ENCODE data around the gene VAMP1.
"Not testable (repeated sequence)": the region's sequence is repeated elsewhere in the genome, so short reads cannot be mapped to it uniquely, and the experiment has no call there.

The VAMP1 gene

GRCh38 chr12:6470375-6471163, at the start of gene VAMP1:
Gene VAMP1 (minus strand): TSS chr12:6470677. CDS start chr12:6470531, 146 bp downstream.
- peak; percentile 89 to 93 (median 91) for DNase-seq (ENCODE audit: low read depth in 3 of 3, low spot score in 1 of 3)

- no peak for DNase-seq (ENCODE audit: low read depth in 3 of 3, low spot score in 1 of 3)
Measured at GRCh38 chr12:6520186-6520585, 49.7 kb upstream of the VAMP1 start.

- DNase-seq (ENCODE audit: low read depth in 3 of 3, low spot score in 1 of 3): no peak
Measured at GRCh38 chr12:6508087-6508486, 37.6 kb upstream of the VAMP1 start.

GRCh38 chr12:6507102-6507998, 36.9 kb upstream of the VAMP1 start:
- no peak for DNase-seq (ENCODE audit: low read depth in 3 of 3, low spot score in 1 of 3)

- no peak for DNase-seq (ENCODE audit: low read depth in 3 of 3, low spot score in 1 of 3)
Measured at GRCh38 chr12:6500466-6500865, 30.0 kb upstream of the VAMP1 start.

- not testable (repeated sequence) for DNase-seq (ENCODE audit: low read depth in 3 of 3, low spot score in 1 of 3)
Measured at GRCh38 chr12:6497291-6497690, 26.8 kb upstream of the VAMP1 start.

- DNase-seq (ENCODE audit: low read depth in 3 of 3, low spot score in 1 of 3): no peak
Measured at GRCh38 chr12:6494968-6495367, 24.5 kb upstream of the VAMP1 start.

- DNase-seq (ENCODE audit: low read depth in 3 of 3, low spot score in 1 of 3): no peak
Measured at GRCh38 chr12:6494258-6494743, 23.8 kb upstream of the VAMP1 start.

- peak; percentile 82 to 86 (median 85) for DNase-seq (ENCODE audit: low read depth in 3 of 3, low spot score in 1 of 3)
Measured at GRCh38 chr12:6493497-6494257, 23.2 kb upstream of the VAMP1 start, which contains the start of gene NCAPD2. Gene NCAPD2 (plus strand): TSS chr12:6494102. CDS start chr12:6495099, 997 bp downstream.

- DNase-seq (ENCODE audit: low read depth in 3 of 3, low spot score in 1 of 3): peak; percentile 83 to 98 (median 92)
Measured at GRCh38 chr12:6492838-6493496, 22.5 kb upstream of the VAMP1 start, which contains the start of gene MRPL51. Gene MRPL51 (minus strand): TSS chr12:6493262. CDS start chr12:6493136, 126 bp downstream.

GRCh38 chr12:6490673-6491072, 20.2 kb upstream of the VAMP1 start:
- not testable (repeated sequence) for DNase-seq (ENCODE audit: low read depth in 3 of 3, low spot score in 1 of 3)

- no peak for DNase-seq (ENCODE audit: low read depth in 3 of 3, low spot score in 1 of 3)
Measured at GRCh38 chr12:6489449-6489848, 19.0 kb upstream of the VAMP1 start.

GRCh38 chr12:6488240-6488639, 17.8 kb upstream of the VAMP1 start:
- DNase-seq (ENCODE audit: low read depth in 3 of 3, low spot score in 1 of 3): no peak

GRCh38 chr12:6478416-6478815, 7.9 kb upstream of the VAMP1 start:
- no peak for DNase-seq (ENCODE audit: low read depth in 3 of 3, low spot score in 1 of 3)

- not testable (repeated sequence) for DNase-seq (ENCODE audit: low read depth in 3 of 3, low spot score in 1 of 3)
Measured at GRCh38 chr12:6477601-6478377, 7.3 kb upstream of the VAMP1 start.

- DNase-seq (ENCODE audit: low read depth in 3 of 3, low spot score in 1 of 3): no peak
Measured at GRCh38 chr12:6476489-6476888, 6.0 kb upstream of the VAMP1 start.

- not testable (repeated sequence) for DNase-seq (ENCODE audit: low read depth in 3 of 3, low spot score in 1 of 3)
Measured at GRCh38 chr12:6475233-6475975, 4.9 kb upstream of the VAMP1 start.

- DNase-seq (ENCODE audit: low read depth in 3 of 3, low spot score in 1 of 3): no peak
Measured at GRCh38 chr12:6472491-6472890, 2.0 kb upstream of the VAMP1 start.

- DNase-seq (ENCODE audit: low read depth in 3 of 3, low spot score in 1 of 3): no peak
Measured at GRCh38 chr12:6471989-6472360, 1.5 kb upstream of the VAMP1 start.
